Occipital lobe (tissue), 2 donors: ENCODE measurements around the gene IL1RAPL2. TPM values are rescaled to one million over a fixed set of nuclear protein-coding genes. Genes with fewer than 3 reads are reported as not detected.
"Not testable (repeated sequence)": the region's sequence is repeated elsewhere in the genome, so short reads cannot be mapped to it uniquely, and the experiment has no call there.

Experiments used
- DNase-seq: peaks from one replicate; lab custom pipeline; 2025; lab: John Stamatoyannopoulos, UW
- total RNA-seq: library from RNA; depleted of rRNA; stranded (reverse); fragments of >200 nt; gene quantifications from one replicate; pipeline ENCODE4 v1.2.3, GENCODE V29; 2014

Gene IL1RAPL2
- total RNA-seq = 12.2 TPM

DNA sequence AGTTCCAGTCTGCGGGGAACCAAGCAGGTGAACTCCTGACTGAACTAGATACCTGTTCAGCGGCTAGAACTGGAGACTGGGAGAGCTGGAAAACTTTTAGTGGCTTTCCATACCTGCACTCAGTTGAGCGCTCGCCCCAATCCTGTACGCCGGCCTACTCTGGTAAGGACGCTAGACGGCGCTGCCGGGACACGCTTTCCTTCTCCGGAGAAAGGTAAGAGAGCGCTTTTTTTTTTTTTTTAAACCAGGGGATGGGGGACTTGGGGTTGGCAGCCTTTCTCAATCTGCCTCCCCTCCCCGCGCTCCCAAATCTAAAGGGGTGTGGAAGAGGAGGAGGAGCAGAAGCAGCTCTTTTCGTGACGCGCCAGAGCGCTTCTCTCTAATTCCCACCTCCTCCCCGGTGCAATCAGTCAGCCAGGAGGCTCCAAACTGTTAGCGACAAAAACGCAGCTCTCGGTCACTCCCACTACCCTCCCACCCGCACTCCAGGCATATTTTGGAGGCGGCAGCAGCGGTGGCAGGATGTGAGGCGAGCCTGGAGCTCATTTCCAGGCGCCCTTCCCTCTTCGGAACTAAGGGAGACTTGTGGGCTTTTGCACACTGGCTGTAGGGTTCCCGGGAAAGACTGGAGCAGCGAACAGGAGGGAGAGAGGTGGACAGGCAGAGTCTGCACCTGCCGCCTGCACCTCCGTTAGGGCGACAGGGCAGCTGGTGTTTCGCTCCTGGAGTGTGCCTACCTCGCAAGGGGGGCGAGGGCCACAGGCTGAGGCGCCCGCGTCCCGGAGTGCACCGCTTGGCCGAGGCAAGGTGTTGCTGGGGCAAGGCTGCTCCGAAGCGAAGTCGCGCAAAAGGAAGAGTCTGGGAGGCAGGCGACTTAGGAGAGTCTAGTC is at the start of gene IL1RAPL2:
IL1RAPL2 (plus strand) TSS at position 409 of the 890 bp plus-strand sequence.
- DNase-seq = no peak

DNA sequence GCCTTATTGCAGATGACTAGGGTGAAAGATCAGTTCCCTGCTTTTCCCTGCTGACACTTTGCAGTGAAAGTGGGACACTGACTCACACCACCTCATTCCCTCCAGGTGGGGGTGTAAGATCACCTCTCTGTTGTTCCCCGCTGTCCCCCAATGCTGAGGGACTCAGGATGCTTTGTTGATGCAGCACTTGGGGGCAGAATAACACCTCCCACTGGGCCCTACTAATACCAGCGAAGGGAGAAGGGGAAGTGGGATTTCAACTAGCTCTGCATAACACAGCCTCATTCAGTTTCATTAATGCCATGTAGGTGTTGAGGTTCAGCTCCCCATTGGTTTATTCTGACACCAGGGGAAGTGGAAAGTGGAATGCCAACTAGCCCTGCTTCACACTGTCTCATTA is 43.6 kb upstream of the IL1RAPL2 start:
- DNase-seq = no peak

GRCh38 chrX:104523858-104524257 is 42.1 kb upstream of the IL1RAPL2 start:
- DNase-seq = no peak

DNA sequence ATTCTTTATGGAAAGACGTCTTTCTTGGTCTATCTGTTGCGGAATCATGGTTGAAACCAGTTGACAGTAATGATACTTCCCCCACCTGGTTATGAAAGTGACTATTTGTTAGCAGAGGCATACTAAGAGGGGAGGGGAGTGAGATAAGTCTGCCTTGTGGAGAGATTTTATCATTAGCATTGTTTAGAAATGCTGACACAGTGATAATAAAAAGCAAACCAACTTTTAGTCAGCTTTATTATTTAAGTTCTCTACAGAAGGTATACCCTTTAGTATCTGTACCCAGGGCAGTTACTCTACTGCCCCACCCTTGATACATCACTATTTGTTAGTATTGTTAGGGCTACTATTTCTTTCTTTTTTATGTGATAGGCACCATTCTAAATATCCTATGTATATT is 26.9 kb upstream of the IL1RAPL2 start:
- no peak for DNase-seq

DNA sequence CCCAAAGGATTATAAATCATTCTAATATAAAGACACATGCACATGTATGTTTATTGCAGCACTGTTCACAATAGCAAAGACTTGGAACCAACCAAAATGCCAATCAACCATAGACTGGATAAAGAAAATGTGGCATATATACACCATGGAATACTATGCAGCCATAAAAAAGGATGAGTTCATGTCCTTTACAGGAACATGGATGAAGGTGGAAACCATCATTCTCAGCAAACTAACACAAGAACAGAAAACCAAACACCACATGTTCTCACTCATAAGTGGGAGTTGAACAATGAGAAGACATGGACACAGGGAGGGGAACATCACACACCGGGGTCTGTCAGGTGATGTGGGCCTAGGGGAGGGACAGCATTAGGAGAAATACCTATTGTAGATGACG is 23.6 kb upstream of the IL1RAPL2 start:
- not testable (repeated sequence) for DNase-seq

DNA sequence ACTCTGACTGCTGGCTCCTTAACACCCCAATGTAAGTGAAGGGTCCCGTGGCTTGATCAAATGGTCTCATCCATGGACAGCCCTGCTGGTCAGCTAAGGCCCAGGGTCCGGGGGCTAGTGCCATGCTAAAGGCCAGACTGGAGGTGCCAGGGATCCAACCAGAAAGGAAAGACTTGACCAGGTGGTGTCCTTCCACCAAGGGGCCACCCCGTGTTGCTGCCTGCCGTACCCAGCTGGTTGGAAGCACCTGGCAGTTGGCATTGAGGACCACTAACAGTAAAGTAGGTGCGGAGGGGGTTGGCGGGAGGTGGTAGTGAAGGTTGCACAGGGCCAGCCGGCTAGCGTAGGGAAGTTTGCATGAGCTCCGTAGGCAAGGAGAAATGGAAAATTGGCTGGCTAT is 1.7 kb upstream of the IL1RAPL2 start:
- no peak for DNase-seq

- no peak for DNase-seq
Observed at GRCh38 chrX:104564921-104565703, 887 bp upstream of the IL1RAPL2 start.

DNA sequence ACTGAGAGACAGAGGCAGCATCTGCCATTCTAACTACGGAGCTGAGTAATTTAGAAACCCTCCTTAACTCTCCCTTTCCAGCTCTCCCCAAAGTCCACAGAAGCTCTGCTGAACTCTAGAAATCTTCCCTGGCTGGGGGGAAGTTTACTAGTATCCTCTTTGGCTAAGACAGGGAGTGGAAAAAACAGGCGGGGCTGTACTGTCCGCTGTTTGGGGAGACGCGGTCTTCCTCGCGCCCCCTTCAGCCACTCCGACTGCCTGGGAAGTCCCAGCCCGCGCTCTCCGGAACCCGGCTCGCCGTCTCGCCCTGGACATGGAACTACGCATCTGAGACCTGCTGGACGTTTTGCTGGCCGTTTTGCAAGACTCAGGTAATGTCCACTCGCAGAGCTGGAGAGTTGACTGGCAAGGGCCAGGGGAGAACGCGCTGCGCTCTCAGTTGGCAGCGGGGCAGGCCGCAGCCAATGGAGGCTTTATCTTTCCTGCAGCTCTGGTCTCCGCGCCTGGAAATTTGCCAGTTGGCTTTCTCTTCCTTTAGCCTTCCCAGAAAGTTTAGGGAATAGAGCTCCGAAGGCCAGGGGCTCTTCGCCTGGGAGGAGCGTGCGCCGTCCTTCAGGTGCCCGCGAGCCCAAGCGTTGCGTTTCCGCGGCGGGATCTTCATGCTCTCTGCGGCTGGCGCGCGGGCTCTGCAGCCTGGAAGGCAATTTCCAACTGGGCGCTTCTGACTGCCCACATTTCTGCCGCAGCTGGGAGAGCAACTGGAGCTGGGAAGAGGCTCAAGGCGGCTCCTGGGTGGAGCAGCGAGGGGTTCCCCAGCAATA is 892 bp downstream of the IL1RAPL2 start:
- DNase-seq = no peak

DNA sequence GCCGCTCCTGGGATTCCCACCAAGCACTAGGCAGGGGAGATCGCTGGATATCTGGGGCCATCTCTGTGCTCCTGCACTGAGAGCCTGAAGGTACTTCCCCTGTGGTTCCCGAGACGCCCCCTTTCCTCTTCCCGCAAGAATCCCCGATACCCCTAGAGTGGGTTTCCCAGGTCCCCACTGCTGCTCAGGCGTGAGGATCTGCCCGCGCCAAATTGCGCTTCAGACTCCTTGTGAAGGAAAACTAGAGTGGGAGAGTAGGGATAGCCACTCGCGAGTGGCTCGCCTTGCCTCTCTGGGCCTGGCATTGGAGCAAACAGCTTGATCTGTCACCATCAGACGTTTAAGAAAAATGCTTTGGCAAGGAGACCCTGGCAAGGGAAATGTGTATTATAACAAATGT is 1.5 kb downstream of the IL1RAPL2 start:
- DNase-seq = no peak

GRCh38 chrX:104568304-104568915 is 2.4 kb downstream of the IL1RAPL2 start:
- DNase-seq = no peak

DNA sequence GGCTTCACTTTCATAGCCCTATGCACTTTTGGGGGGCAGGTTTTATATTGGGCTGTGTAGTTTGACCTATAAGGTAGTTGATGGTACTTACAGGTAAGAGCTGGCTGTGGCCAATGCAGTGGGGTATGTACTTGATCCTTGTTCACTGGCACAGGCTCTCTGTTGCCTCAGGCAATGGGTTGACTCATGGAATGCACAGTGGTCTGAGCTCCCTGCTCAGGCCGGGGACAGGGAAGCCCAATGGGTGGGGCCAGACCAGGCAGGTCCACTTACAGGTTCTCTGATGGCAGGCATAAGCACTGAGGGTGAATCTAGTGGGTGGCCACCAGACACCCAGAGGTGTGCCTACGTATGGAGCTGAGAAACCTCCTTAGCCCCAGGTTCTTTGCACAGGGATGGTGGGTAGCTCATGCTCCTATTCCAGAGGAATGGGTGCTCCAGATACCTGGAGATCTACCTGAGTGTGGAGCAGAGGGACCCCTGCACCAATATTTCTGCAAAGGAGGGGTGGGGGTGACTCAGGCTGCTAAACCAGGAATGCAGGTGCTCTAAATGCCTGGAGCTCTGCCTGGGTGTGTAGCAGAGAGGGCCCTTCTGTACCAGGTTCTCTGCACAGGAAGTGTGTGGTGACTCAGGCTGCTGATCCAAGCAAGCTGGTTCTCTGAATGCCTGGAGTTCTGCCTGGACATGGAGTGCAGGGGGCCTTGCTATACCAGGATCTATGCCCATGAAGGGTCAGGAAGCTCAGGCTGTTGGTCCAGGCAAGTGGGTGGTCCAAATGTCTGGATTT is 52.3 kb downstream of the IL1RAPL2 start:
- DNase-seq = no peak

DNA sequence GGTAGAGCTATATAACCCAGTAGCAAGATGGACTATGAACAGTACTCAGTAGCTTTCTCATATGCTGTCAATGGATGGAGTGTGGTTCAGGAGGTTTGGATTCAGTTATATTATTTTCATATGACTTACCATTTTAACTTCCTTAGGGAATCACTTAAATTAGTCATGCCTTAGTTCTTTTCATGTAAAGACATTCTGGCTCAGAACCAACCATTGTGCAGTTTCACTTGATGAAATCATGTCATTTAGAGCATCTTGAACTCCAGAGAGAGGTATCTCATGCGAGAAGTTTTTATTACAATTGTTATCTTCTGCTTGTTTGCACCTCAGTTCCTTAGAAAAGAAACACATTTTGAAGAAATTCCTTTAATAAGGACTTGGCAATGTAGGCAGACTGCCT is 55.8 kb downstream of the IL1RAPL2 start:
- no peak for DNase-seq

DNA sequence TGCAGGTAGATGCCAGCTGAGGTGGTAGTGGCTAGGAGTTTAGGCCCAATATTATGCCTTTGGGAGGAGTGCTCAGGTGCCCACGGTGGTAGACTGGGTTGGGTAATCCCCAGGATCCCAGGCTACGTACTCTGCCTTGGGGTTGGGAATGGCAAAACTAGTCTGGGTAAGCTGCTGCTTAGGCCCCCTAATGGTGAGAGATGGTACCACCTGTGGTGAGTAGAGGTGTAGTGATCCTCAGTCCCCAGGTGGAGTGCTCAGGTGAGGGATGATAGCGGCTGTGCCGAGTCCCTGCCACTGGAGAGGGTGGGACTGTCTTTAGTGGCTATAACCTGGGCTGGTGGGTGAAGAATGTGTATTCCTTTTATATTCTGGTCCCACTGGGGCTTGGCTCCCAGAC is 75.2 kb downstream of the IL1RAPL2 start:
- DNase-seq = no peak

DNA sequence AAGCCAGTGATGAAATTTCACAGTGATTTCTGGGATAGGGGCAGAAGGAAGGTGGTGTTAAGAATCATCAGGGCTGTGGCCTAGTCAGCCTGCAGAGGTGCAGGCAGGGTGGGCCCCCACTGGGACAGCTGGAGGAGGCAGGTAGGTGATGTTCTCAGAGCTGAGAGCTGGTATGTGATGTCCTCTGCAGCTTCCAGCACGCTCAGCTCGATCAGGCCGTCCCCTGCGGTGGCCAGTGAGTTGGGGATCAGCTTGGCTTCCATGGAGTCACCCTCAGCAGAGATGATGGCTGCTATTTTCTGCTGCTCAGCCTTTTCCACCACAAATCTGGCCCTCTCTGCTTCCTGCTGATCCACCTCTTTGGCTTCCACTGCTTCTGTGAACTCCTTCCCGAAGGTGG is 81.1 kb downstream of the IL1RAPL2 start:
- no peak for DNase-seq

DNA sequence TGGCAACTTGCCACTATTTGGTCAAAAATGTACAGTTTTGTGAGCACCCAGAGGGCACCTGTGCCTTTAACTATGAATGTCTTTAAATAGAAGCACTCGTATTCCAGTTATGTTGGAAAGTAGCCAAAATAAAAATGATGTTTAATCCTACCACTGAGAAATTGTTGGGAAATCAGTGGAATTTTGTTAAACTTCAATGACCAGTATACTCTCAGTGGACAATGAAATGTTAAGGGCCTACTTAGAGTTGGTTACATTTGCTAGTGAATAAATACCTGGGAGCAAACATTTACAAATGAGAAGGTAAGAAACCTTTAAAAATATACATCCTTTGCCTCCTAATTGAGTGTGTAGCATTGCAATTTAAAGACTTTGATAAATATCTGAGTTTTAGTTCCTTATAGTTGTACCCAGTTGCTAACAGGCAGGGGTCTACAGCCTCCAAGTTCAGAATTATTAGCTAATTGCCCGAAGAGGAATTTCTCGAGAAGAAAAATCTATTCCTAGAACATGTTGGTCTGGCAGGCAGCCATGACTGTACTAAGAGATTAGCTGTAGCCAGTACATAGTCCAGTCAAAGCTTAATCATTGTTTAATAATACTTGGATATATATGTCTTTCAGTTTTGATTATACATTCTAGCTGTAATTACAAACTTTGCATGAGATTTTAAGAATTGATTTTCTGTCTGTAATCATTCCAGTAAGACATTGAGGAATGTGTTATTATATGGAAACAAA is 93.2 kb downstream of the IL1RAPL2 start:
- DNase-seq = no peak

GRCh38 chrX:104660092-104660491 is 94.1 kb downstream of the IL1RAPL2 start:
- DNase-seq = no peak

GRCh38 chrX:104662694-104663093 is 96.7 kb downstream of the IL1RAPL2 start:
- DNase-seq = no peak

DNA sequence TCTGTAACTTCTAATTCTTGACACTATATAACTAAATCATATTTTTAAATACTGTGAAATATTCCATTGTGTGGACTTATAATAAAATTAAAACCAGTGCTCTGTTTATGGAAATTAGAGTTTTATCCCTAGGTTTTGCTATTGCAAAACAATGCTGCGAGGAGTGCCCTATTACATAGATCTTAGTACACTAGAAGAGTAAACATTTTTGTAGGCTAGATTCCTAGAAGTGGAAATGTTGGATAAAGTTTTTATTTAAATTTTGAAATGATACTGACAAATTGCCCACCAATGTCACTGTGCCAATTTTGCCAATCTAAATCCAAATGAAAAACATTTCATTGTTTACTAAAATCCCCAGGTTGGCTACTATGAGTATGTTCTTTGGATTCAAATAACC is 99.7 kb downstream of the IL1RAPL2 start:
- no peak for DNase-seq

GRCh38 chrX:104668550-104668949 is 102.6 kb downstream of the IL1RAPL2 start:
- no peak for DNase-seq

DNA sequence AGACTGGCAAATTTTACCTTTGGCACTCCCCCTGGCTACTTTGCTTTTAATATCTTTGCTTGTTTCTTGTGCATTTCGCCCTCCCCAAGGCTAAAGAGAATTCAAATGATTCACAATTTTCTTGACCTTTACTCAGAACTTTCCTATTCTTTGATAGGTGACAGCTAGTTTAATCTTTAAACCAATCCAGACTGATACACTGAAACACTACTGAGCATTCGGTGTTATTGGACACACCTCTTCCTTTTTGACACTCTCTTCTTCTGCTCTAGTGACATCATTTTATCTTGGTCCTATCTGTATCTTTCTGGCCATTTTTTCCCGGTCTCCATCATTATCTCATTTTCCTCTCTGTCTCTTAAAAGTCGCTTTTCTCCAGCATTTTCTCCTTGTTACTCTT is 103.1 kb downstream of the IL1RAPL2 start:
- DNase-seq = no peak
